ENCODE results near the gene ALDH9A1. TPM values are rescaled to one million over a fixed set of nuclear protein-coding genes. Genes with fewer than 3 reads are reported as not detected.

The ALDH9A1 gene
- total and polyA plus RNA-seq, 10 of the 15 experiments (the other 5 are each of a cell fraction or from before 2014, with no cell fraction given): 25.7 to 106 (median 36.3) TPM

GRCh38 chr1:165737196-165737595 lies 38.8 kb upstream of the ALDH9A1 start:
- no peaks in the 10 kb centered on the region for H3K9me3 ChIP-seq (replicated peaks; ENCODE audit: control insufficient read depth, insufficient read depth, low read length)
- CTCF ChIA-PET: interaction anchor here (0.6 to 1.8 kb wide), 5 partner anchors 19 to 1137 kb away, joined by 3 to 7 read pairs (median 4); partner anchors contain the start of gene ALDH9A1
- no peak overlapping the region for H3K9ac ChIP-seq (ENCODE audit: control insufficient read depth, insufficient read depth, low read length)
- intact Hi-C loops (cut with micrococcal nuclease; ENCODE audit: unreplicated experiment): no loop called here
- H3K4me3 ChIP-seq: no peak overlapping the region
- H3K27ac ChIP-seq (ENCODE audit: control insufficient read depth, insufficient read depth): no peak overlapping the region
- peaks cover 12% of the 10 kb centered on the region for H3K4me1 ChIP-seq (ENCODE audit: control insufficient read depth, insufficient read depth, low read length)
- RAD21 ChIA-PET (ENCODE audit: unreplicated experiment): interaction anchor here (1.3 kb wide), 1 partner anchor 178 kb away, joined by 3 read pairs; no protein-coding TSS in a partner anchor
- no peaks in the 10 kb centered on the region for H3K27me3 ChIP-seq (replicated peaks in 1 of 2; ENCODE audit: control insufficient read depth in 2 of 2, insufficient read depth in 2 of 2, low read length in 1 of 2)
- H3K36me3 ChIP-seq (ENCODE audit: control insufficient read depth in 2 of 2, insufficient read depth in 2 of 2, low read length in 1 of 2): peaks cover 2 to 10% of the 10 kb centered on the region in 2 experiments; a peak in 3 of 4 replicates
- SMC1A ChIA-PET (ENCODE audit: uncharacterized antibody, unreplicated experiment): interaction anchor here (1.3 to 1.8 kb wide), 5 partner anchors 26 to 177 kb away, joined by 3 to 6 read pairs (median 4); no protein-coding TSS in a partner anchor
- ATAC-seq (no peak), FAIRE-seq (no peak), DNase-seq (ENCODE audit: low read depth, low spot score) (no peak)
- no peak overlapping the region for H3K4me2 ChIP-seq (ENCODE audit: control insufficient read depth, insufficient read depth)
- no peak overlapping the region for H2AFZ ChIP-seq (ENCODE audit: control insufficient read depth, low read depth, low read length)
- POLR2A ChIA-PET: interaction anchor here (0.7 kb wide), 1 partner anchor 171 kb away, joined by 3 read pairs; no protein-coding TSS in a partner anchor
- no peaks in the 10 kb centered on the region for H4K20me1 ChIP-seq (ENCODE audit: control insufficient read depth, insufficient read depth)
- in situ Hi-C loops (cut with MboI): no loop called here
- H3K79me2 ChIP-seq (ENCODE audit: control insufficient read depth, insufficient read depth, low read length): 0 out of 2 replicates have a peak, but pooled peaks cover 1% of the 10 kb centered on the region
- no TSS peak for BruUV-seq (replicated peaks)
- TF ChIP-seq KAT2A (conservative IDR thresholded peaks at IDR 0.05; ENCODE audit: control insufficient read depth, low read depth, low read length): no peak
- TF ChIP-seq ATF2 (IDR thresholded peaks at IDR 0.05; ENCODE audit: low read length): no peak
- TF ChIP-seq JUND (IDR thresholded peaks at IDR 0.05; ENCODE audit: low read depth, low read length): no peak

- no TSS peak for BruUV-seq (replicated peaks)
- Histone ChIP-seq H3K36me3 (ENCODE audit: control insufficient read depth in 2 of 2, insufficient read depth in 2 of 2, low read length in 1 of 2) (peaks cover 0 to 7% of the 10 kb centered on the region in 2 experiments; a peak in 3 of 4 replicates), H2AFZ (ENCODE audit: control insufficient read depth, low read depth, low read length) (no peak overlapping the region), H4K20me1 (ENCODE audit: control insufficient read depth, insufficient read depth) (no peaks in the 10 kb centered on the region), H3K79me2 (ENCODE audit: control insufficient read depth, insufficient read depth, low read length) (0 out of 2 replicates have a peak, but pooled peaks cover 1% of the 10 kb centered on the region), H3K9me3 (replicated peaks; ENCODE audit: control insufficient read depth, insufficient read depth, low read length) (no peaks in the 10 kb centered on the region), H3K9ac (ENCODE audit: control insufficient read depth, insufficient read depth, low read length) (no peak overlapping the region), H3K27me3 (replicated peaks in 1 of 2; ENCODE audit: control insufficient read depth in 2 of 2, insufficient read depth in 2 of 2, low read length in 1 of 2) (no peaks in the 10 kb centered on the region), H3K4me1 (ENCODE audit: control insufficient read depth, insufficient read depth, low read length) (peaks cover 12% of the 10 kb centered on the region), H3K4me2 (ENCODE audit: control insufficient read depth, insufficient read depth) (no peak overlapping the region), H3K27ac (ENCODE audit: control insufficient read depth, insufficient read depth) (no peak overlapping the region), H3K4me3 (no peak overlapping the region)
- in situ Hi-C loops (cut with MboI) (no loop called here), intact Hi-C loops (cut with micrococcal nuclease; ENCODE audit: unreplicated experiment) (no loop called here)
- ChIA-PET POLR2A (no interaction called here), RAD21 (ENCODE audit: unreplicated experiment) (interaction anchor here (1.1 kb wide), 1 partner anchor 142 kb away, joined by 3 read pairs; no protein-coding TSS in a partner anchor), CTCF (no interaction called here), SMC1A (ENCODE audit: uncharacterized antibody, unreplicated experiment) (interaction anchor here (1.0 to 2.7 kb wide), 3 partner anchors 8 to 137 kb away, joined by 3 to 13 read pairs (median 4); no protein-coding TSS in a partner anchor)
- TF ChIP-seq ZSCAN29 (IDR thresholded peaks at IDR 0.05): no peak
- no peak for TF ChIP-seq MEF2A (IDR thresholded peaks at IDR 0.05; ENCODE audit: insufficient read depth, low read depth, low read length)
- no peak for TF ChIP-seq FOXK2 (IDR thresholded peaks at IDR 0.05)
- no peak for TF ChIP-seq SKIL (IDR thresholded peaks at IDR 0.05; ENCODE audit: low read depth, poor library complexity, severe bottlenecking)
- TF ChIP-seq NRF1 (conservative IDR thresholded peaks at IDR 0.05; ENCODE audit: low read depth, low read length): no peak
- no peak for ATAC-seq
- no peak for FAIRE-seq
- 91% methylated on average over 3 of the region's 3 CpGs for WGBS (ENCODE audit: insufficient coverage, insufficient replicate concordance, low lambda C conversion rate, missing lambda C conversion rate)
- DNase-seq (ENCODE audit: low read depth, low spot score): no peak
These were observed 36.5 kb upstream of the ALDH9A1 start for GRCh38 chr1:165734906-165735305.

Measured in GM12878 (cell line).